Measurements from ENCODE around the gene STAT1.

GRCh38 chr2:191051177-191051576, 37.2 kb upstream of the STAT1 start:
- TF ChIP-seq, protein P1, sequence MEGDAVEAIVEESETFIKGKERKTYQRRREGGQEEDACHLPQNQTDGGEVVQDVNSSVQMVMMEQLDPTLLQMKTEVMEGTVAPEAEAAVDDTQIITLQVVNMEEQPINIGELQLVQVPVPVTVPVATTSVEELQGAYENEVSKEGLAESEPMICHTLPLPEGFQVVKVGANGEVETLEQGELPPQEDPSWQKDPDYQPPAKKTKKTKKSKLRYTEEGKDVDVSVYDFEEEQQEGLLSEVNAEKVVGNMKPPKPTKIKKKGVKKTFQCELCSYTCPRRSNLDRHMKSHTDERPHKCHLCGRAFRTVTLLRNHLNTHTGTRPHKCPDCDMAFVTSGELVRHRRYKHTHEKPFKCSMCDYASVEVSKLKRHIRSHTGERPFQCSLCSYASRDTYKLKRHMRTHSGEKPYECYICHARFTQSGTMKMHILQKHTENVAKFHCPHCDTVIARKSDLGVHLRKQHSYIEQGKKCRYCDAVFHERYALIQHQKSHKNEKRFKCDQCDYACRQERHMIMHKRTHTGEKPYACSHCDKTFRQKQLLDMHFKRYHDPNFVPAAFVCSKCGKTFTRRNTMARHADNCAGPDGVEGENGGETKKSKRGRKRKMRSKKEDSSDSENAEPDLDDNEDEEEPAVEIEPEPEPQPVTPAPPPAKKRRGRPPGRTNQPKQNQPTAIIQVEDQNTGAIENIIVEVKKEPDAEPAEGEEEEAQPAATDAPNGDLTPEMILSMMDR (conservative IDR thresholded peaks at IDR 0.05; ENCODE audit: low read depth, low read length), result no peak
- no peak for TF ChIP-seq EZH2 (IDR thresholded peaks at IDR 0.05; ENCODE audit: borderline replicate concordance, low read depth, low read length, poor library complexity, severe bottlenecking)
